ENCODE data around the gene NEK6.

The NEK6 gene

DNA sequence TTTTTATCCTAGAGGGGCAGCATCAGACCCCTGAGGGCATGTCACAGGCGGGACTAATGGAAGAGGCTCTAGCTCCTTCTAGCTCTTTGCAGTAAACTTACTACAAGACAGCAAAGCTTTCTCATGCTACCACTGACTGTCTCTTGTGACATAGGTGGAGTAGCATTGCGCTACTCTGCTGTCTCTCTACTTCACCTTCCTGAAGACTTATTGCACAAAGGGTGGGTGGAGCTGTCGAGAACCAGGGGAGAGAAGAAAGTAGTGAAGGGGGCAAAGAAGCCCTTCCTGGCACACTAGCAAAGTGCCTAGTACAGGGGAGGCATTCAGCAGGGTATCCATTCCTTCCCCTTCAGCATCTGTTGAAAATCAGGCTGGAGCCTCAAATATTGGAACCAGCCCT, 36.1 kb upstream of the NEK6 start:
- no peak for DNase-seq (ENCODE audit: low spot score)
- H3K14ac ChIP-seq (ENCODE audit: low read length) = no peak overlapping the region
- no CpG with 5 or more reads among the region's 3 CpGs for WGBS, 2 donors (ENCODE audit: extremely low coverage in 2 of 2, insufficient read length in 2 of 2, insufficient replicate concordance in 1 of 2)

DNA sequence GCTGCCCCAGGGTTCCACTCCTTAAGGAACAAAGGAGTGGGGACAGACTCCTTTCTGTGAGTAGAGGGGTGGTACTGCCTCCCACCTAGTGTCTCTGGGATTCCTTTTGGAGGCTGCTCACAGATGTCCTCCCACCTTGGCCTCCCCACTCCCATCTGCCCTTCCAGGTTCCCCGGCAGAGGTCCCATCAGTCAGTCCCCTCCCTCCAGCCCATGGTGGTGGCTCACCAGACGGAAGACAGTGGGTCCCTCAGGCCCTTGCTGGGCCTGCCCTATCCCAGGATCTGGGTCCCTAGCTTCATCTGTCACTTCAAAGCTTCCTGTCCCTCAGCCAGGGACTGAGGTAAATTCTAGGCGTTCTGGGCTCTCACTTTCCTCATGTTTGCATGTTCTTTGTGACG, 35.6 kb upstream of the NEK6 start:
- DNase-seq (ENCODE audit: low spot score) = no peak
- no peaks in the 10 kb centered on the region for H3K36me3 ChIP-seq (replicated peaks in 1 of 2; ENCODE audit: control insufficient read depth in 2 of 2, insufficient read depth in 2 of 2, low read length in 2 of 2)
- no CpG with 5 or more reads among the region's 4 CpGs for WGBS, 2 donors (ENCODE audit: extremely low coverage in 2 of 2, insufficient read length in 2 of 2, insufficient replicate concordance in 1 of 2)

More for the DNA sequence above, 36.1 kb upstream of the NEK6 start:
- no peak overlapping the region for H2BK15ac ChIP-seq (ENCODE audit: low read length)
- no peak overlapping the region for H3K27ac ChIP-seq (replicated peaks; ENCODE audit: low read length)
- H3K4me1 ChIP-seq (ENCODE audit: control insufficient read depth in 2 of 2, insufficient read depth in 1 of 2, low read depth in 1 of 2, low read length in 2 of 2) = peaks cover 0 to 1% of the 10 kb centered on the region in 2 donors
- no peaks in the 10 kb centered on the region for H3K79me1 ChIP-seq (ENCODE audit: low read depth, low read length)
- H3K27me3 ChIP-seq (ENCODE audit: control insufficient read depth in 3 of 3, insufficient read depth in 3 of 3, low read depth in 1 of 3, low read length in 3 of 3) = peaks cover 0 to 24% (median 0%) of the 10 kb centered on the region in 3 experiments
- no peak overlapping the region for H3K4me2 ChIP-seq (ENCODE audit: insufficient read depth, low read length, poor library complexity, severe bottlenecking)
- no peak overlapping the region for H3K4ac ChIP-seq (ENCODE audit: low read length)
- H4K91ac ChIP-seq (ENCODE audit: low read depth, low read length, poor library complexity) = no peak overlapping the region
- H3K4me3 ChIP-seq (ENCODE audit: low read length in 2 of 2) = no peak overlapping the region
- no peak overlapping the region for H2AFZ ChIP-seq (ENCODE audit: low read length)
- no peak overlapping the region for H2BK12ac ChIP-seq (ENCODE audit: low read length)
- no peak overlapping the region for H2BK120ac ChIP-seq (ENCODE audit: low read depth, low read length)
- no peak overlapping the region for H3K18ac ChIP-seq (ENCODE audit: low read length)
- no peak overlapping the region for H2AK5ac ChIP-seq (ENCODE audit: low read depth, low read length)
- H2BK5ac ChIP-seq (ENCODE audit: low read length) = no peak overlapping the region
- no peaks in the 10 kb centered on the region for H3K36me3 ChIP-seq (replicated peaks in 1 of 2; ENCODE audit: control insufficient read depth in 2 of 2, insufficient read depth in 2 of 2, low read length in 2 of 2)
- no peak overlapping the region for H4K8ac ChIP-seq (ENCODE audit: low read depth, low read length)
- H3K9me3 ChIP-seq (replicated peaks in 1 of 2; ENCODE audit: control insufficient read depth in 2 of 2, insufficient read depth in 1 of 2, low read depth in 1 of 2, low read length in 2 of 2) = peaks cover 0 to 2% of the 10 kb centered on the region in 2 donors
- H3K23ac ChIP-seq (ENCODE audit: low read depth, low read length, poor library complexity) = no peak overlapping the region
- H3K9ac ChIP-seq (ENCODE audit: low read depth, low read length, poor library complexity) = no peak overlapping the region

DNA sequence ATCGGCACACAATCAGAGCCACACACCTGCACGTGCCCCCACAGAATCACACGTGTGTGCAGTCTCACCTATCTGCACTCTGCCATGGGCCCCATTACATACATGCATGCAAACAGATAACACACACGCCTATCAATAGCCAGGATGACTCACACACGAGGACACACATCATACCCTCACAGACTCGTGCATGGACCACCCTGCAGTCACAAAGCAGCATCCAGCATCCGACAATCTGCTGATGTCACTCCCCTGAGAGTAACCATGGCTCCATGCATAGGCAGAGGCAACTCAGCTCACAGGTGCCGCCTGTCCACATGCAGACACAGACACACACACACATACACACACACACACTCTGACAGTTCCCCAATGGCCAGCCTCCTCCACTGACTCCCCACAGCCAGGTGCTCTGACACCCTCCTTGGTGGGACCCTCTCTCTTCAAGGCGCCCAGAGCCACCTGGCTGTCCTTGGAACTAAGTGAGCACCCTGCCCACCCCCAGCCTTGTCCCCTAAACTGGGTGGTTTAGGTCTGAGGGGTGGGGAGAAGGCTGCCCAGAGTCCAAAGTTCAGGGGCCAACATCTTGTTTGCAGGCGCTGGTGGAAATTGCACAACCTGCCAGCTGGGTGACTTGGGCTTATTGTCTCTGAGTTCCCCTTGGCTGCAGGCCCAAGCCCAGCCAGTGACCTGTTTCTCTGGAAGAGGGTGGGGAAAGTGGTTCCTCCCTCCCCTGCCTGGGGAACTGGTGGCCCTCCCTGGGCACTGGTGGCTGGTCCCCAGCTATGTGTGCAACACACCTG, 34.6 kb upstream of the NEK6 start:
- WGBS, 2 donors (ENCODE audit: extremely low coverage in 2 of 2, insufficient read length in 2 of 2, insufficient replicate concordance in 1 of 2) = no CpG with 5 or more reads among the region's 10 CpGs
- Histone ChIP-seq H3K27ac (replicated peaks; ENCODE audit: low read length) (no peak overlapping the region), H4K8ac (ENCODE audit: low read depth, low read length) (no peak overlapping the region), H3K79me1 (ENCODE audit: low read depth, low read length) (no peaks in the 10 kb centered on the region), H3K4me1 (ENCODE audit: control insufficient read depth in 2 of 2, insufficient read depth in 1 of 2, low read depth in 1 of 2, low read length in 2 of 2) (peaks cover 0 to 1% of the 10 kb centered on the region in 2 donors), H2BK12ac (ENCODE audit: low read length) (no peak overlapping the region), H3K4ac (ENCODE audit: low read length) (no peak overlapping the region), H4K91ac (ENCODE audit: low read depth, low read length, poor library complexity) (no peak overlapping the region), H3K4me2 (ENCODE audit: insufficient read depth, low read length, poor library complexity, severe bottlenecking) (no peak overlapping the region), H3K27me3 (ENCODE audit: control insufficient read depth in 3 of 3, insufficient read depth in 3 of 3, low read depth in 1 of 3, low read length in 3 of 3) (peaks cover 0 to 24% (median 0%) of the 10 kb centered on the region in 3 experiments), H3K23ac (ENCODE audit: low read depth, low read length, poor library complexity) (no peak overlapping the region), H2AFZ (ENCODE audit: low read length) (no peak overlapping the region), H3K9me3 (replicated peaks in 1 of 2; ENCODE audit: control insufficient read depth in 2 of 2, insufficient read depth in 1 of 2, low read depth in 1 of 2, low read length in 2 of 2) (peaks cover 0 to 2% of the 10 kb centered on the region in 2 donors), H3K18ac (ENCODE audit: low read length) (peak overlapping the region; percentile 54), H2AK5ac (ENCODE audit: low read depth, low read length) (no peak overlapping the region), H3K14ac (ENCODE audit: low read length) (no peak overlapping the region), H3K9ac (ENCODE audit: low read depth, low read length, poor library complexity) (no peak overlapping the region), H2BK120ac (ENCODE audit: low read depth, low read length) (no peak overlapping the region), H2BK5ac (ENCODE audit: low read length) (no peak overlapping the region), H2BK15ac (ENCODE audit: low read length) (no peak overlapping the region), H3K4me3 (ENCODE audit: low read length in 2 of 2) (peak overlapping the region in 1 of 2 donors; percentile 38), H3K36me3 (replicated peaks in 1 of 2; ENCODE audit: control insufficient read depth in 2 of 2, insufficient read depth in 2 of 2, low read length in 2 of 2) (no peaks in the 10 kb centered on the region)
- no peak for DNase-seq (ENCODE audit: low spot score)

More for the DNA sequence above, 35.6 kb upstream of the NEK6 start:
- Histone ChIP-seq H2BK120ac (ENCODE audit: low read depth, low read length) (no peak overlapping the region), H3K18ac (ENCODE audit: low read length) (no peak overlapping the region), H3K79me1 (ENCODE audit: low read depth, low read length) (no peaks in the 10 kb centered on the region), H3K23ac (ENCODE audit: low read depth, low read length, poor library complexity) (no peak overlapping the region), H2BK12ac (ENCODE audit: low read length) (no peak overlapping the region), H3K27me3 (ENCODE audit: control insufficient read depth in 3 of 3, insufficient read depth in 3 of 3, low read depth in 1 of 3, low read length in 3 of 3) (peaks cover 0 to 24% (median 0%) of the 10 kb centered on the region in 3 experiments), H3K4me3 (ENCODE audit: low read length in 2 of 2) (no peak overlapping the region), H3K4ac (ENCODE audit: low read length) (no peak overlapping the region), H3K9me3 (replicated peaks in 1 of 2; ENCODE audit: control insufficient read depth in 2 of 2, insufficient read depth in 1 of 2, low read depth in 1 of 2, low read length in 2 of 2) (peaks cover 0 to 2% of the 10 kb centered on the region in 2 donors), H3K4me1 (ENCODE audit: control insufficient read depth in 2 of 2, insufficient read depth in 1 of 2, low read depth in 1 of 2, low read length in 2 of 2) (peaks cover 0 to 1% of the 10 kb centered on the region in 2 donors), H3K9ac (ENCODE audit: low read depth, low read length, poor library complexity) (no peak overlapping the region), H2BK15ac (ENCODE audit: low read length) (peak overlapping the region; percentile 16), H3K27ac (replicated peaks; ENCODE audit: low read length) (no peak overlapping the region), H2AK5ac (ENCODE audit: low read depth, low read length) (peak overlapping the region; percentile 9), H2AFZ (ENCODE audit: low read length) (no peak overlapping the region), H2BK5ac (ENCODE audit: low read length) (no peak overlapping the region), H3K14ac (ENCODE audit: low read length) (no peak overlapping the region), H3K4me2 (ENCODE audit: insufficient read depth, low read length, poor library complexity, severe bottlenecking) (no peak overlapping the region), H4K91ac (ENCODE audit: low read depth, low read length, poor library complexity) (no peak overlapping the region), H4K8ac (ENCODE audit: low read depth, low read length) (no peak overlapping the region)

DNA sequence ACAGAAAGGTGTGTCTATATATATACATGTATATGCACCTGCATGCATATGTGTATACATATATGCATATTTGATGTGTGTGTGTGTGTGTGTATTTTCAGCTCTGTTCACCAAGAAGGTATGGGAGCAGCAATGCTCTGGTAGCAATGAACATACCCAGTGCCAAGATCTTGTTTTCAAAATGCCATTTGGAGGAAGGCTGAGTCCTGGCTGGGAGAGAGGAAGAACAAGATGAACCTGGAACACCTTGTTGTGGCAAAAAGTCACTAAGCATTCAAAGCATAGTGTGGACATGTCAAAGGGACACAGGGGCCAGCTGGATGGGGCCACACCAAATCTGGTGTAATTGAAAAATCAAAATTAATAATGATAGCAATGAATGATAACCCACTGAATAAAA, 31.8 kb upstream of the NEK6 start:
- peaks cover 0 to under 1% of the 10 kb centered on the region in 2 donors for H3K4me1 ChIP-seq (ENCODE audit: control insufficient read depth in 2 of 2, insufficient read depth in 1 of 2, low read depth in 1 of 2, low read length in 2 of 2)
- H4K91ac ChIP-seq (ENCODE audit: low read depth, low read length, poor library complexity) = no peak overlapping the region
- no peak overlapping the region for H2AFZ ChIP-seq (ENCODE audit: low read length)
- no peak overlapping the region for H2AK5ac ChIP-seq (ENCODE audit: low read depth, low read length)
- H3K4me3 ChIP-seq (ENCODE audit: low read length in 2 of 2) = no peak overlapping the region
- H3K27me3 ChIP-seq (ENCODE audit: control insufficient read depth in 3 of 3, insufficient read depth in 3 of 3, low read depth in 1 of 3, low read length in 3 of 3) = peaks cover 0 to 19% (median 0%) of the 10 kb centered on the region in 3 experiments
- no peak overlapping the region for H2BK12ac ChIP-seq (ENCODE audit: low read length)
- H4K8ac ChIP-seq (ENCODE audit: low read depth, low read length) = no peak overlapping the region
- H3K27ac ChIP-seq (replicated peaks; ENCODE audit: low read length) = no peak overlapping the region
- H3K14ac ChIP-seq (ENCODE audit: low read length) = no peak overlapping the region
- no peak overlapping the region for H3K18ac ChIP-seq (ENCODE audit: low read length)
- H2BK15ac ChIP-seq (ENCODE audit: low read length) = no peak overlapping the region
- no peak overlapping the region for H2BK120ac ChIP-seq (ENCODE audit: low read depth, low read length)
- H3K36me3 ChIP-seq (replicated peaks in 1 of 2; ENCODE audit: control insufficient read depth in 2 of 2, insufficient read depth in 2 of 2, low read length in 2 of 2) = no peaks in the 10 kb centered on the region
- no peak overlapping the region for H3K4ac ChIP-seq (ENCODE audit: low read length)
- DNase-seq (ENCODE audit: low spot score) = no peak
- H3K79me1 ChIP-seq (ENCODE audit: low read depth, low read length) = no peaks in the 10 kb centered on the region
- H3K4me2 ChIP-seq (ENCODE audit: insufficient read depth, low read length, poor library complexity, severe bottlenecking) = no peak overlapping the region
- H2BK5ac ChIP-seq (ENCODE audit: low read length) = no peak overlapping the region
- no peak overlapping the region for H3K9ac ChIP-seq (ENCODE audit: low read depth, low read length, poor library complexity)
- no peak overlapping the region for H3K23ac ChIP-seq (ENCODE audit: low read depth, low read length, poor library complexity)
- no peaks in the 10 kb centered on the region for H3K9me3 ChIP-seq (replicated peaks in 1 of 2; ENCODE audit: control insufficient read depth in 2 of 2, insufficient read depth in 1 of 2, low read depth in 1 of 2, low read length in 2 of 2)

Measured in neuronal stem cell (in vitro differentiated cells).